KBM-7 (cell line): ENCODE results near the gene PNMA1.
A peak's percentile ranks its signal among the peaks of the same experiment; 100 is the strongest.

Source experiments
- DNase-seq: peaks from one replicate; pipeline ENCODE4 v3.0.0-alpha.2; 2015
- in situ Hi-C: fragments of 300-500 bp; cut with MboI; formaldehyde crosslinking; loops from 2 replicates; pipeline ENCODE4 v1.14.3; 2020; ENCODE audit warnings: low sequenced_read_pairs, low pct_unique_long_range_greater_than_20kb, mixed read lengths

PNMA1 gene, protein sequence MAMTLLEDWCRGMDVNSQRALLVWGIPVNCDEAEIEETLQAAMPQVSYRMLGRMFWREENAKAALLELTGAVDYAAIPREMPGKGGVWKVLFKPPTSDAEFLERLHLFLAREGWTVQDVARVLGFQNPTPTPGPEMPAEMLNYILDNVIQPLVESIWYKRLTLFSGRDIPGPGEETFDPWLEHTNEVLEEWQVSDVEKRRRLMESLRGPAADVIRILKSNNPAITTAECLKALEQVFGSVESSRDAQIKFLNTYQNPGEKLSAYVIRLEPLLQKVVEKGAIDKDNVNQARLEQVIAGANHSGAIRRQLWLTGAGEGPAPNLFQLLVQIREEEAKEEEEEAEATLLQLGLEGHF

DNA sequence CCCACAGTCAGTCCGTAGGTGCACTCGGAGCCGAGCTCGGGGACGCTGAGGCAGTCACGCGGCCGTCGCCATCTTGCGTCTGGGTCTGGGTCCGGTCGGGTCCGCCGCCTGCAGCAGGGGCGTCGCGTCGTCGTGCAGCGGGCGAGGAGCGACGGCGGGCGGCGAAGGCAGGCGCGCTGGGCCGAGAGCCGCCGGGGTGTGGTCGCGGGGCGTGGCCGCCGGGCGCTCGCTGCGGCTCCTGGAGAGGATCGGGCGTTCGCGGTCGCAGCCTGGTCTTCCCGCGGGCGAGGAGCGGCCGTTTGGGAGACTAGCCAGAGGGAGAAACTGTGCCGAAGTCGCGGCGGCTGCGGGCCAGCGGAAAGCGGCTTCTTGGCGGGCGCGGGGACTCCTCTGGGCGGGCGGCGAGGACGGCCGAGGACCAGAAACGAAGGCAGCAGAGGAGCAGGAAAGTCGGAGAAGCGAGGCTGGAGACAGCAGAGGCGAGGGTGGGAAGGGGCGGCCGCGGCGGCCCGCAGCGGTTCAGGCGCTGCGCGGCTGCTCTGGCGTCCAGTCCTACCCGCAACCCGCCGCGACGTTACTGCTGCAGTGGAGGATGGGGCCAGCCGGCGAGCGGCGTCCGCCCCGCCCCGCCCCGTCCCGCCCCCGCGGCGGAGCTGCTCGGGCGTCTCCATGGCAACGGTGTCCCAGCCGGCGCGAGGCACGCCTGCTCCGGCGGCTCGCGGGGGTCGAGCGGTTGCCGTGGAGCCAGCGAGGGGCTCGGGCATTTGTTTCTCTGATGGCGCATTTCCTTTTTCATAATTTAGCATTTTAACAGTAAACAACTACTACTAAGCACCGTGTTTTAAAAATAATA, at the start of gene PNMA1:
Gene PNMA1, minus strand, starts transcription at position 582 of the 853 bp plus-strand sequence. CDS start 745 bp downstream, outside the sequence.
- peak; percentile 89 for DNase-seq
- in situ Hi-C loops, result no loop called here

- in situ Hi-C loops, result no loop called here
- DNase-seq, result no peak
Observed at GRCh38 chr14:73763396-73763795, 49.2 kb upstream of the PNMA1 start.

DNA sequence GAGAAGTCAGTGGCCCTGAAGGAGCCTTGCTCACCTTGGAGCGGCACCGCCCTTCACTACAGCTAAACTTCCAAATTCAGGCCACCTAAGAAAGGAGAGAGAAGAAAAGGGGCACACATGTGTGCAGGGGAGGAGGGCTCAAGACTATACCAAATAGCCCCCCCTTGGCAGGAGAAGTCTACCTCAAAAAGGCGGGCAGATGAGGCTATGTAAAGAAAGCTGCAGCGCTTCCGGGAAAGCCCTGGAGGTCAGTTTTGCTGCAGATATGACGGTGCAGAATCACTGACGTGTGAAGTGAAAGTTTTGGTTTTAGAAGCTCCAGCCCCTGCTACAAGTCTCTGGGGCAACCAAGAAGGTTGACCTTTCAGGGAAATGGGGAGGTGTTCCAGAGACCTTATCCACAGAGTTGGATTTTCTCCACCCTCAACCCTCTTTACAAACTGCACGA, 48.2 kb upstream of the PNMA1 start:
- peak; percentile 42 for DNase-seq
- in situ Hi-C loops, result no loop called here

DNA sequence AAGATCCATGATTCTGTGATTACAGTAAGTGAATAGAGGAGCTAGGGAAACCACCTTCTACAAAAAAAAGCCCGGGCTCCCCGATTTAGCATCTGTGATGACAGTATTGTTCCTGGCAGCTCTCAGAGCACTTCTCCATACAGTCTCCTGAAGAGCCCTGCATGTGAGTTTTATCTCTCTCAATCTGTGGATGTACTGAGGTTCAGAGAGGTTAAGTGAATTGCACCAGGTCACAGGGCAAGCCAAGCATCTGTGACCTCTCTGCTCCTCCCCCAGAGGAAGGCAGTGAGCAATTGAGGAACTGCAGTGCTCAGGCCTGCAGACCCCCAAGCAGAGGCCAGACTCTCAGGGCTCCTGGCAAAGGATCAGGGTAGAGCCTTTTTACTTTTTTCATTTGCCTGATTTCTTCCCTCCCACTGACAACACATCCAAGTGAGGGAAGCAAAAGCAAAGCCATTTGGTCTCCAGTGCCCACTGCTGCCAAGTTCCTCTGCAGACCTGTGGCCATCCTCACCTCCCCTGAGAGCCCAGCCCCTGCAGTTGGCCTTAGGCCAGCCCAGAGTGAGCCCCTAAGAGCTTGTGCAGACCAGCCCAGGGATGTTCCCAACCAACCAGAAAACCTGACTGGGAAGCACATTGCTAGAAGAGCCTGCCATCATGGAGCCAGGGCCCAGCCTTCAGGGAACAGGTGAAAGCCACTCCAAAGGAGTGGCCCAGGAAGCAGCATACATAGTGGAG, 47.6 kb upstream of the PNMA1 start:
- DNase-seq, result no peak
- in situ Hi-C loops, result no loop called here

DNA sequence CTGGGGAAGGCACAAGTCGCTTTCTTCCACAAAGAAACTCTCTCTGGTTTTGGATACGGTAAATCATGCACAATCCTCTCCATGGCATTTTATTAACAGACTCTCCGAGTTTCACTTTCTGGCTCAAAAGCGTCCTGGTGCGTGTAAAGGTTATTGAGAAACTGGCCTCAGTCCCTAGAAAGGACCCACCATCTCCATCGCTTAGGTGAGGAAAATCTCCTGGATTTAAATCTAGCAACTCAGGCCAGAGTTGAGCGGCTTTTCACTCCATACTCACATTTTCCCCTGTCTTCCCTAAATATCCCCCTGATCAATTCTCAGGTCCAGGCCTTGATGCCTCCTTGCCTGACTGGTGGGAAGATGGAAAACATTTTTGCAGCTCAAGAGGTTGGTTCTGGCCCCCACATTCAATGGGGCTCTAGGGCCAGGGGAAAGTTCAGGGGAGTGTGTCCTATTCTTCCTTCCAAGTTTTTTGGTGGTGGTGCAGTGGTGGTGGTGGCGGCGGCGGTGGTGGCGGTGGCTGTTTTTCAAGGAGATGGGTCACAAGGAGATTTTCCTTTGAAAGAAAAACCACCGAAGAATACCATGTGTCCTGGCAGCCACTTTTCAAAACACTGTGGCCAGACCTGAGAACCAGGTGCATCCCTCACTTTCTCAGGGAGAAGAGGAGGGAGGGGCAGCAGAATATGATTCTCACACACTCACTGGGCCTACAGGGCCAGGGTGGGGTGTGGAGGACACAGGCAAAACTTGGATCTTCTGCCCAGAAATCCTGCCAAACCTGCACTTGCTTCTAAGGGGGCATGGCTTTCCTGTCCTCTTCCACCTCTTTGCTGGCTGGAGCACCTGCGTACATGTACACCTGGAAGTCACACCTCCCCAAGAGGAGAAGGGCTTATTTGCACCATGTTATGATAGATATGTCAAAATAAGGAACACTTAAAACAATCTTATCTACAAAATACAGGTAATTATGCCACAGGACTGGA, 46.7 kb upstream of the PNMA1 start:
- in situ Hi-C loops, result no loop called here

GRCh38 chr14:73759714-73760597, 45.8 kb upstream of the PNMA1 start:
- in situ Hi-C loops, result no loop called here
- DNase-seq, result peak; percentile 99

More for the DNA sequence above, 46.7 kb upstream of the PNMA1 start:
- DNase-seq, result no peak

- in situ Hi-C loops, result no loop called here
- no peak for DNase-seq
Observed at GRCh38 chr14:73759183-73759713, 45.1 kb upstream of the PNMA1 start.

DNA sequence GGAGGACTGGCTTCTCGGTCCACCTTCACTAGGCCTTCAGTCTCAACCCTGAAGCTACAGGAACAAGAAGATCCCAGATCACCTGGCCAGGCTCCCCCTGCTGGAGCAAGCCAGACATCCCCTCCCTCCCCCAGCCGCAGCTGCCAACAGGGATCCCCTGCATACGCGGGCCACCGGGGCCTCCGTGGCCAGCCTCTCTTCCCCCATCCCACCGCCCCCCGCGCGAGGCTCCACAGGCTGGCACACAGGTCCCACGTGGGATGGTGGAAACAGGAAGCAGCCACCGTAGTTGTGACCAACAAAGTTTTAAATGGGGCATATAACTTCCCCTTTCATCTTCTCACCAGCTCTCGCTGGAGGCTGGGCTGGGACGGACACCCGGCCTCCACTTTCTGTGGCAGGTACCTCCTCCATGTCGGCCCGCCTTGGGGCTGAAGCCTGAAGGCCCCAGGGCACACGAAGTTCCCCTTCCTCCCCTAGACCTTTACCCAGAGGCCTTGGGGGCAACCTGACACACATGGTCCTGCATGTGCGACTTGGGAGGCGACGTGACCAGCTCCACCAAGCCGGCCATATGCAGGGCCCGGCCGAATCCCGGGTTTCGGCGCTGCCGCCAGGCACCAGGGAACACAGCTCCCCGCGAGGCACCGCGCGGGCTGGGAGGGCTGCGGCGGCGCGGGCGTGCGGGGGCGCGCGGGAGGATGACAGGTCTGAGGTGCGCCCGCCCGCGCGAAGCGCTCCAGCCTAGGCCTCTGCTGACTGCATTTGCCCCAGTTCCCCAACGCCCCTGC, 44.4 kb upstream of the PNMA1 start:
- peak; percentile 96 for DNase-seq
- in situ Hi-C loops, result no loop called here

DNA sequence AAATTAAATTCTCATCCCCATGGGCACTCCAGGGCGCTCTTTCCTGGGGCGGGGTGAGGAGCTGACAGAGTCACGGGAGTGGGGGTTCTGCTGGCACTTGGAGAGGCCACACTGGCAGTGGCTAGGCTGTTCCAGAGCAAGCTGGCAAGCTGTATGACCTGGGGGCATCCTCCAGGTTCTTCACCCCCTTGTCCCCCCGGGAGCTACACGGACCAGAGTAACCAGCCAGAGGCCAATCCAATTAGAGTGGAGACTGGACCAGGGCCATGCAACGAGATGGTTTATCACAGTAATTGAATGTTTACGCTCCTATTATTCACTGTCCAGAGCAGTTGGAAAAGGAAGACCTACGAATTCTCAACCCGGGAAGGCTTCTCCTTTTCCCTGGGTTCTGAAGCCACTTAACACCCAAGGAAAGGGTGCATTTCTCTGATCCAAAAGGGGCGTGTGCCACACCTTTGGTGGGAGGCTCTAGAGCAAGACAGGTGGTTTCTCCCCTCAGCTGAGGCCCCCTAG, 43.8 kb upstream of the PNMA1 start:
- in situ Hi-C loops, result no loop called here
- DNase-seq, result no peak

GRCh38 chr14:73757381-73757780, 43.2 kb upstream of the PNMA1 start:
- no peak for DNase-seq
- in situ Hi-C loops, result no loop called here

GRCh38 chr14:73755434-73756014, 41.3 kb upstream of the PNMA1 start:
- in situ Hi-C loops, result no loop called here
- DNase-seq, result no peak

DNA sequence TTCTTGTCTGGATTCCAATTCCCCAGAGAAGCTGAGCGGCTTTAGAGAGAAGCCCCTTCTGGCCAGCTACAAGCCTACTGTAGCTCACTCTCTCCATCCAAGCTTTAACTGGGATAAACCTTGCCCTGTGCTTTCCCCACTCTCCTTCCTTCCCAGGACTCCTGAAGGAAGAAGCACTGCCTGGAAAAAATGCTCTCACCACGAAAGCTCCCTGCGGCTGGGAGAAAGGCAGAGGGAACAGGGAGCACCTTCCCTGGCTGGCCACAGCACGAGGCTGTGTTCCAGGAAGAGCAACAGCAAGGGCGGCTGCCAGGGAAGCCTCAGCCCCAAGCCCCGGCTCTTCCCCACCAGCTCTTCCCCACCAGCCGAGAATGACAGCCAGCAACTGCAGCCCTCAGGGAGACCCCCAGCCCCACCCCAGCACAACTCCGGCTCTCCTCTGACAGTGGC, 40.8 kb upstream of the PNMA1 start:
- DNase-seq, result no peak
- in situ Hi-C loops, result no loop called here

DNA sequence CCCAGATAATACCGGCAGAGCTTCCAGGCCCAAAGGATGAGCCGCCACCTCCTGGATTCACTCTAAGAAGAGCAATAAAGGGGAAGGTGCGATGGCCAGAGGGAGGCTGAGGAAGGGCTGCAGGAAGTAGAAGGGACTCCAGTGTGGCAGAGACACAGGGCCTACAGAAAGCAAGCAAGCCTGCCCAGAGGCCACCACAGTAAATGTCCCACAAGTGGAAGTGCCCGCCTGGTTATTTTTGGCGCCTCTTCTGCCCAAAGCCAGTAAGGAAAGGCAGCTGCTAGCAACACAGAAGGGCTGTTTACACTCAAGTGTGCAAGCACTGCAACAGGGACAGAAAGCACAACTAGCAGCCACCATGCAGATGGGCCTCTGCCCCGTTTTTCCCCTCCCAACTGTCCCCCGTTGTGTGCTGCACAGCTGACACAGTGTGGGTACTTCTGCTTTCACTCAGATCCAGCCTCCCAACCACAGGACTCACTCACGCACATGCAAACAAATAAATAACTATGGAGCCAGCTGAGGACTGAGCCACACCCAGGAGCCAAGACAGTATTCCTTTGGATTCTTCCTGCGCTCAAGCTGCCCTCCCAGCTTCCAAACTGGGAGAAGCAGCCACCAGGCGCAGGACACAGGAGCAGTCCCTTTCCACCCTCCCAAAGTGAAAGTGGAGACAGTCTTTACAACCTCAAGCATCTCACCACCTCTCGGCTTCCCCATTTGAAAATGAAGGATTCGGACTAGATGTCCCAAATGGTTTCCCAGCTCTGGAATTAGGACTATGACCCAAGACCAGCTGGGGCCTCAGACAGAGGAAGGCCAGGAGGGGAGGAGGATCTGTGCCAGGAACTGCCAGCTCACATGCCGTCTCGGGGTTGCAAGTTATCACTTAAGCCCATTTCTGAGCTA, 40.0 kb upstream of the PNMA1 start:
- DNase-seq, result peak; percentile 88
- in situ Hi-C loops, result no loop called here

DNA sequence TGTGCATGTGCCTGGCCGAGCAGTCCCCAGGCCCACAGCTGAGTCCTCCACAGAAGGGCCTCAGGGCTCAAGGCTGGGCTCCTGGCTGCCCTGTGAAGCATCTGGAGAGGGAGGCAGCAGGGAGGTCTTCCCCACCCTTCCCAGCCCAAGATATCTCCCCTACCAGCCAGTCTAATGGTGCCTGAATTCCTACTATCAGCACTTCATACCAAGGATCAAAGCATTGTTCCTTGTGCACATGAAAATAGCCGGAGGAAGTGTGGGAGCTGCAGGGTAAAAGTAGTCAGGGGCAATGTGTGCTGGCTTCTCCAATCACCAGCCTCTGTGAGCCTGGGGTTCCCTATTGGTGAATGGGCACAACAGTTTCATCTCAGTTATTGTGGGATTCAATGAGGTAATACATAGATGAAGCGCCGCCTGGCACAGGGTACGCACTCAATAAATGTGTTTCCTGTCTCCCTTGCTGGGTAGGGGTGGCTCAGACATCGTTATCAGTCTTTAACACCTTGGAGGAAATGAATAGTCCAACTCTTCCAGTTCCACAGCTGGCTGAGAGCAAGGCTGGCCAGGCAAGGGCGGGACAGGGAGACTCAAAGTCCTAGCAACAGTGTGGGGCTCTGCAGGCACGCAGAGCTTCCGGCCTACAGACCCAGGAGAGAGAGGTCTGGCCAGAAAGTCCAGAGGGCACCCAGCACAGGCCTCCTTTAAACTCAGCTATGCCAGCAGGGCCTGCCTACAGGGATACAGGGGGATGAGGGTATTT, 39.1 kb upstream of the PNMA1 start:
- DNase-seq, result peak; percentile 94
- in situ Hi-C loops, result no loop called here
